Transverse colon (tissue), 4 donors: ENCODE results near the gene KBTBD4.

ENCODE experiments used
- CTCF ChIP-seq, 5 experiments: fragments of 200-600 bp in 3 of 5; fragments of 450-650 bp in 2 of 5; sonication (generic) in 3 of 5; IDR thresholded peaks; 1 replicate in 2 of 5; 2 replicates in 3 of 5; pipeline ENCODE4 v1.5.1; 2016 to 2017; ENCODE audit warnings: antibody characterized with exemption in 5 of 5, inconsistent platforms in 3 of 5, mild to moderate bottlenecking in 2 of 5, moderate library complexity in 1 of 5
- POLR2AphosphoS5 ChIP-seq, 3 donors: sonication (generic); formaldehyde crosslinking; IDR thresholded peaks; one replicate each; pipeline ENCODE4 v1.6.1; 2016; ENCODE audit warnings: antibody characterized with exemption in 3 of 3

DNA sequence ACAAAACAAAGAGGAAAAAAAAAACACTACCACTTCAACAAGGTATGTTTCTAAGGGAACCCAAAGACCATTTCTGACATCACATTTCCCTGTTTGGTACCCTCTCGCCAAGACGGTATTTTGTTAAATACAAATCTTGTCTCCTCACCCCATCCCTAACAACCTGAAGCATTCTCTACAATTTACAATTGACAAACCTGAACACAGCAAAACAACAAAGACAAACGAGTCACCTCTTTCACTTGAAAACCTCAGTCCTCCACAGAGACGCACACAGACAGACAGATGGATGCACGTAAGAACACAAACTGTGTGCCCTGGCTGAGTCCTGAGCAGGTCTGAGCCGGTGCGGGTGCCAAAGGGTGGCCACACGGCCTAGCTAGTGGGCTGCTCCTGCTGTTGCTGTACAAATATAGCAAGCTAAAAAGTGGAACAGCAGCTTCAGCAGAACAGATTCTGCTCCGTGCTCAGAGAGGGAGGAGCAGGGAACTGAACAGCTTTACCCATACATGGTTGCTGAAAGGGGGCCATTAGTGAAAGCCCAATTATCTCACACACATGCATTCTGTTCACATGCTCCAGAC lies 54.4 kb downstream of the KBTBD4 start:
- TF ChIP-seq CTCF (IDR thresholded peaks at IDR 0.05), result no peak
- peak in 1 of 3 donors; percentile 42 for TF ChIP-seq POLR2AphosphoS5 (IDR thresholded peaks at IDR 0.05)
